Testis (tissue), 3 donors: ENCODE measurements around the gene CAMKK2. TPM values are rescaled to one million over a fixed set of nuclear protein-coding genes. Genes with fewer than 3 reads are reported as not detected.
"Not testable (repeated sequence)": the region's sequence is repeated elsewhere in the genome, so short reads cannot be mapped to it uniquely, and the experiment has no call there.

ENCODE experiments used
- DNase-seq: peaks from one replicate; pipeline ENCODE4 v3.0.0-alpha.2; 2019
- H3K27ac ChIP-seq, 2 donors: fragments of 200-600 bp; sonication (generic); one replicate each; pipeline ENCODE4 v1.5.1; 2019
- H3K27me3 ChIP-seq: fragments of 200-600 bp; sonication (generic); one replicate; pipeline ENCODE4 v1.5.1; 2019
- H3K36me3 ChIP-seq: fragments of 200-600 bp; sonication (generic); one replicate; pipeline ENCODE4 v1.5.1; 2017; ENCODE audit warnings: low read depth; ENCODE audit errors: missing control alignments
- H3K4me1 ChIP-seq: fragments of 200-600 bp; sonication (generic); one replicate; pipeline ENCODE4 v1.5.1; 2019
- H3K4me3 ChIP-seq, 2 donors: fragments of 200-600 bp; sonication (generic); one replicate each; pipeline ENCODE4 v1.5.1; 2017 to 2019
- H3K9me3 ChIP-seq: fragments of 200-600 bp; sonication (generic); one replicate; pipeline ENCODE4 v1.5.1; 2017
- CTCF ChIP-seq, 3 experiments: fragments of 450-650 bp in 2 of 3; fragments of 200-600 bp in 1 of 3; sonication (generic) in 1 of 3; IDR thresholded peaks; one replicate each; pipeline ENCODE4 v1.5.1; 2016 to 2019; ENCODE audit warnings: antibody characterized with exemption in 3 of 3, mild to moderate bottlenecking in 2 of 3, moderate library complexity in 1 of 3
- POLR2A ChIP-seq: fragments of 450-650 bp; IDR thresholded peaks from one replicate; pipeline ENCODE4 v1.6.1; 2017; ENCODE audit warnings: antibody characterized with exemption, mild to moderate bottlenecking, moderate library complexity
- WGBS, 2 donors: methylation state at CpG; one replicate each; pipeline ENCODE4 v1.1.5; 2018; 5-methylcytosine and 5-hydroxymethylcytosine counted together
- intact Hi-C: fragments of 100-400 bp; cut with DNase I; formaldehyde crosslinking; loops from one replicate; pipeline ENCODE4 v1.15.1; 2023; ENCODE audit warnings: low total_unique reads
- polyA plus RNA-seq: library from polyadenylated mRNA; stranded (reverse); fragments of 350-450 nt; fragmentation: Illumina TruSeq; extraction: RNeasy Lipid Tissue Mini Kit (QIAGEN cat#74804); gene quantifications from one replicate; pipeline ENCODE4 v1.2.3, GENCODE V29; 2014; ENCODE audit warnings: low read depth, low replicate concordance; ENCODE audit not compliant: insufficient read depth
- total RNA-seq, 2 donors: library from RNA; depleted of rRNA; stranded (reverse); fragments of >200 nt; gene quantifications; one replicate each; pipeline ENCODE4 v1.2.3, GENCODE V29; 2016

CAMKK2 gene
- total and polyA plus RNA-seq, 3 donors from 2014 or later = 17.1 to 22.1 (median 21.5) TPM

- Histone ChIP-seq H3K9me3 (no peaks in the 10 kb centered on the region), H3K36me3 (no peaks in the 10 kb centered on the region), H3K27ac (no peak overlapping the region), H3K4me3 (no peak overlapping the region), H3K27me3 (no peaks in the 10 kb centered on the region), H3K4me1 (no peaks in the 10 kb centered on the region)
- intact Hi-C loops = no loop called here
- WGBS, 2 donors = 92 to 93% methylated on average over 8 to 10 of the region's 10 CpGs
- DNase-seq = no peak
- TF ChIP-seq CTCF (IDR thresholded peaks at IDR 0.05) = no peak
- no peak for TF ChIP-seq POLR2A
These were observed 33.1 kb downstream of the CAMKK2 start for GRCh38 chr12:121263206-121263935.

- no peaks in the 10 kb centered on the region for H3K4me1 ChIP-seq
- intact Hi-C loops = no loop called here
- H3K27ac ChIP-seq = no peak overlapping the region
- H3K27me3 ChIP-seq = no peaks in the 10 kb centered on the region
- TF ChIP-seq POLR2A (no peak), CTCF (IDR thresholded peaks at IDR 0.05) (no peak)
- H3K36me3 ChIP-seq = no peaks in the 10 kb centered on the region
- WGBS, 2 donors = 81 to 82% methylated on average over 4 to 6 of the region's 6 CpGs
- H3K9me3 ChIP-seq = no peaks in the 10 kb centered on the region
- H3K4me3 ChIP-seq = no peak overlapping the region
- no peak for DNase-seq
These were observed 35.1 kb downstream of the CAMKK2 start for GRCh38 chr12:121261398-121261797.

GRCh38 chr12:121260091-121260490, 36.4 kb downstream of the CAMKK2 start:
- no peak overlapping the region for H3K4me3 ChIP-seq
- 67 to 79% methylated on average over 7 of the region's 7 CpGs for WGBS, 2 donors
- H3K9me3 ChIP-seq = no peaks in the 10 kb centered on the region
- TF ChIP-seq POLR2A (no peak), CTCF (IDR thresholded peaks at IDR 0.05) (no peak)
- H3K36me3 ChIP-seq = no peaks in the 10 kb centered on the region
- H3K27me3 ChIP-seq = no peaks in the 10 kb centered on the region
- no peak overlapping the region for H3K27ac ChIP-seq
- intact Hi-C loops = no loop called here
- DNase-seq = peak; percentile 41
- no peaks in the 10 kb centered on the region for H3K4me1 ChIP-seq

GRCh38 chr12:121259074-121259473, 37.4 kb downstream of the CAMKK2 start:
- TF ChIP-seq POLR2A (no peak), CTCF (IDR thresholded peaks at IDR 0.05) (no peak)
- no peaks in the 10 kb centered on the region for H3K36me3 ChIP-seq
- no peaks in the 10 kb centered on the region for H3K4me1 ChIP-seq
- no peak overlapping the region for H3K4me3 ChIP-seq
- 96 to 99% methylated on average over 11 of the region's 11 CpGs for WGBS, 2 donors
- intact Hi-C loops = no loop called here
- no peak for DNase-seq
- no peaks in the 10 kb centered on the region for H3K9me3 ChIP-seq
- H3K27ac ChIP-seq = no peak overlapping the region
- no peaks in the 10 kb centered on the region for H3K27me3 ChIP-seq

- intact Hi-C loops, H3K4me3 ChIP-seq, H3K4me1 ChIP-seq, H3K27ac ChIP-seq, H3K36me3 ChIP-seq, DNase-seq, H3K27me3 ChIP-seq, H3K9me3 ChIP-seq: not testable (repeated sequence)
- 87 to 89% methylated on average over 8 of the region's 8 CpGs for WGBS, 2 donors
These were observed 38.6 kb downstream of the CAMKK2 start for GRCh38 chr12:121257704-121258449.
